HG02763 (cell line): Measurements from ENCODE around the gene VPS41.
"Not testable (repeated sequence)": the region's sequence is repeated elsewhere in the genome, so short reads cannot be mapped to it uniquely, and the experiment has no call there.

Source experiments
- ATAC-seq: cut with Tn5 transposase; IDR thresholded peaks from one replicate; pipeline ENCODE4 v1.9.1; 2021; ENCODE audit warnings: mild to moderate bottlenecking, moderate library complexity; ENCODE audit not compliant: unreplicated experiment

Gene VPS41

GRCh38 chr7:38858259-38858884 lies 50.6 kb downstream of the VPS41 start:
- ATAC-seq, result no peak

GRCh38 chr7:38855867-38856266 lies 53.1 kb downstream of the VPS41 start:
- no peak for ATAC-seq

GRCh38 chr7:38855386-38855785 lies 53.6 kb downstream of the VPS41 start:
- ATAC-seq, result no peak

- not testable (repeated sequence) for ATAC-seq
Measured at GRCh38 chr7:38854947-38855346, 54.0 kb downstream of the VPS41 start.

- no peak for ATAC-seq
Measured at GRCh38 chr7:38851321-38851720, 57.7 kb downstream of the VPS41 start.

- no peak for ATAC-seq
Measured at GRCh38 chr7:38846280-38846679, 62.7 kb downstream of the VPS41 start.

GRCh38 chr7:38844952-38845563 lies 63.9 kb downstream of the VPS41 start:
- ATAC-seq, result no peak

GRCh38 chr7:38842746-38843145 lies 66.2 kb downstream of the VPS41 start:
- ATAC-seq, result no peak

GRCh38 chr7:38840736-38841460 lies 68.1 kb downstream of the VPS41 start:
- ATAC-seq, result no peak

- no peak for ATAC-seq
Measured at GRCh38 chr7:38839851-38840250, 69.1 kb downstream of the VPS41 start.

- no peak for ATAC-seq
Measured at GRCh38 chr7:38838725-38839385, 70.1 kb downstream of the VPS41 start.

- ATAC-seq, result no peak
Measured at GRCh38 chr7:38834357-38834756, 74.6 kb downstream of the VPS41 start.

- no peak for ATAC-seq
Measured at GRCh38 chr7:38833329-38833728, 75.7 kb downstream of the VPS41 start.

- ATAC-seq, result no peak
Measured at GRCh38 chr7:38831259-38831996, 77.6 kb downstream of the VPS41 start.

GRCh38 chr7:38830826-38831225 lies 78.2 kb downstream of the VPS41 start:
- ATAC-seq, result no peak

GRCh38 chr7:38829488-38830165 lies 79.4 kb downstream of the VPS41 start:
- ATAC-seq, result no peak

GRCh38 chr7:38828026-38828425 lies 81.0 kb downstream of the VPS41 start:
- ATAC-seq, result no peak

- no peak for ATAC-seq
Measured at GRCh38 chr7:38825721-38826440, 83.1 kb downstream of the VPS41 start.

GRCh38 chr7:38824948-38825347 lies 84.0 kb downstream of the VPS41 start:
- no peak for ATAC-seq

GRCh38 chr7:38822549-38822948 lies 86.4 kb downstream of the VPS41 start:
- no peak for ATAC-seq
